ENCODE measurements around the gene DISC1. TPM values are rescaled to one million over a fixed set of nuclear protein-coding genes. Genes with fewer than 3 reads are reported as not detected.

Gene DISC1
- total and polyA plus RNA-seq, 2 donors (not counting 1 experiment from before 2014, with no cell fraction given): 2.0 to 4.3 TPM

- no peaks in the 10 kb centered on the region for H3K4me1 ChIP-seq (ENCODE audit: control insufficient read depth, extremely low read depth, insufficient read depth, low read length)
- no peak overlapping the region for H3K4me2 ChIP-seq (ENCODE audit: extremely low read depth, insufficient read depth, low read length)
- H3K9ac ChIP-seq (ENCODE audit: insufficient read depth, low read length): no peak overlapping the region
- TF ChIP-seq EZH2 (IDR thresholded peaks at IDR 0.05; ENCODE audit: low read length, missing control alignments) (no peak), CTCF (conservative IDR thresholded peaks at IDR 0.05 in 1 of 2, IDR thresholded peaks at IDR 0.05 in 1 of 2; ENCODE audit: low read depth in 1 of 2, low read length in 2 of 2) (no peak)
- no peaks in the 10 kb centered on the region for H3K36me3 ChIP-seq (ENCODE audit: control insufficient read depth, insufficient read depth, low read length)
- H3K27me3 ChIP-seq (ENCODE audit: control insufficient read depth, insufficient read depth, low read length): no peaks in the 10 kb centered on the region
- no peak overlapping the region for H3K27ac ChIP-seq (ENCODE audit: insufficient read depth, low read length)
- no peaks in the 10 kb centered on the region for H3K9me3 ChIP-seq (ENCODE audit: control insufficient read depth, insufficient read depth, low read depth, low read length)
- no peaks in the 10 kb centered on the region for H4K20me1 ChIP-seq (ENCODE audit: control insufficient read depth, extremely low read depth, insufficient read depth, low read length)
- H3K4me3 ChIP-seq (replicated peaks in 1 of 4; ENCODE audit: control extremely low read depth in 1 of 4, insufficient read depth in 1 of 4, low read depth in 3 of 4, low read length in 4 of 4): no peak overlapping the region
- H2AFZ ChIP-seq (ENCODE audit: low read length): no peak overlapping the region
- no peaks in the 10 kb centered on the region for H3K79me2 ChIP-seq (ENCODE audit: control insufficient read depth, insufficient read depth, low read length)
- no peak for DNase-seq (ENCODE audit: low read depth in 2 of 2)
Measured at GRCh38 chr1:231849981-231850380, 223.4 kb downstream of the DISC1 start.

GRCh38 chr1:231850786-231851185, 224.2 kb downstream of the DISC1 start:
- H3K27ac ChIP-seq (ENCODE audit: insufficient read depth, low read length): no peak overlapping the region
- H3K4me2 ChIP-seq (ENCODE audit: extremely low read depth, insufficient read depth, low read length): no peak overlapping the region
- H3K9me3 ChIP-seq (ENCODE audit: control insufficient read depth, insufficient read depth, low read depth, low read length): no peaks in the 10 kb centered on the region
- no peaks in the 10 kb centered on the region for H3K27me3 ChIP-seq (ENCODE audit: control insufficient read depth, insufficient read depth, low read length)
- no peak overlapping the region for H3K4me3 ChIP-seq (replicated peaks in 1 of 4; ENCODE audit: control extremely low read depth in 1 of 4, insufficient read depth in 1 of 4, low read depth in 3 of 4, low read length in 4 of 4)
- H4K20me1 ChIP-seq (ENCODE audit: control insufficient read depth, extremely low read depth, insufficient read depth, low read length): no peaks in the 10 kb centered on the region
- no peak overlapping the region for H2AFZ ChIP-seq (ENCODE audit: low read length)
- TF ChIP-seq EZH2 (IDR thresholded peaks at IDR 0.05; ENCODE audit: low read length, missing control alignments) (no peak), CTCF (conservative IDR thresholded peaks at IDR 0.05 in 1 of 2, IDR thresholded peaks at IDR 0.05 in 1 of 2; ENCODE audit: low read depth in 1 of 2, low read length in 2 of 2) (no peak)
- no peaks in the 10 kb centered on the region for H3K79me2 ChIP-seq (ENCODE audit: control insufficient read depth, insufficient read depth, low read length)
- H3K4me1 ChIP-seq (ENCODE audit: control insufficient read depth, extremely low read depth, insufficient read depth, low read length): no peaks in the 10 kb centered on the region
- no peak for DNase-seq (ENCODE audit: low read depth in 2 of 2)
- H3K9ac ChIP-seq (ENCODE audit: insufficient read depth, low read length): no peak overlapping the region
- no peaks in the 10 kb centered on the region for H3K36me3 ChIP-seq (ENCODE audit: control insufficient read depth, insufficient read depth, low read length)

- TF ChIP-seq EZH2 (IDR thresholded peaks at IDR 0.05; ENCODE audit: low read length, missing control alignments): no peak
- no peak for TF ChIP-seq CTCF (conservative IDR thresholded peaks at IDR 0.05 in 1 of 2, IDR thresholded peaks at IDR 0.05 in 1 of 2; ENCODE audit: low read depth in 1 of 2, low read length in 2 of 2)
- Histone ChIP-seq H3K79me2 (ENCODE audit: control insufficient read depth, insufficient read depth, low read length) (no peaks in the 10 kb centered on the region), H3K27me3 (ENCODE audit: control insufficient read depth, insufficient read depth, low read length) (no peaks in the 10 kb centered on the region), H3K9me3 (ENCODE audit: control insufficient read depth, insufficient read depth, low read depth, low read length) (no peaks in the 10 kb centered on the region), H4K20me1 (ENCODE audit: control insufficient read depth, extremely low read depth, insufficient read depth, low read length) (no peaks in the 10 kb centered on the region), H3K27ac (ENCODE audit: insufficient read depth, low read length) (no peak overlapping the region), H3K4me2 (ENCODE audit: extremely low read depth, insufficient read depth, low read length) (no peak overlapping the region), H3K4me1 (ENCODE audit: control insufficient read depth, extremely low read depth, insufficient read depth, low read length) (no peaks in the 10 kb centered on the region), H3K4me3 (replicated peaks in 1 of 4; ENCODE audit: control extremely low read depth in 1 of 4, insufficient read depth in 1 of 4, low read depth in 3 of 4, low read length in 4 of 4) (no peak overlapping the region), H3K9ac (ENCODE audit: insufficient read depth, low read length) (no peak overlapping the region), H2AFZ (ENCODE audit: low read length) (no peak overlapping the region), H3K36me3 (ENCODE audit: control insufficient read depth, insufficient read depth, low read length) (no peaks in the 10 kb centered on the region)
- no peak for DNase-seq (ENCODE audit: low read depth in 2 of 2)
Measured at GRCh38 chr1:231853588-231854207, 227.1 kb downstream of the DISC1 start.

Data from fibroblast of lung (primary cell).